Keratinocyte (primary cell): ENCODE measurements around the gene GADD45B. TPM values are rescaled to one million over a fixed set of nuclear protein-coding genes. Genes with fewer than 3 reads are reported as not detected.
A peak's percentile ranks its signal among the peaks of the same experiment; 100 is the strongest.
"Not testable (repeated sequence)": the region's sequence is repeated elsewhere in the genome, so short reads cannot be mapped to it uniquely, and the experiment has no call there.

Source experiments
- DNase-seq: peaks from one replicate; pipeline ENCODE4 v3.0.0-alpha.2; 2011; ENCODE audit warnings: low read depth, missing footprints, low spot score
- FAIRE-seq: peaks from 2 replicates; lab custom pipeline; 2011; peaks lifted over from hg19 to GRCh38; lab: Jason Lieb, UNC
- H2AFZ ChIP-seq: 2 replicates; pipeline ENCODE4 v1.6.0; 2012; ENCODE audit warnings: low read length, control low read depth, inconsistent platforms; ENCODE audit not compliant: control insufficient read depth
- H3K27ac ChIP-seq: 2 replicates; pipeline ENCODE4 v1.5.1; 2011; ENCODE audit warnings: low read length; ENCODE audit not compliant: control insufficient read depth, insufficient read depth
- H3K27me3 ChIP-seq: 3 replicates; pipeline ENCODE4 v1.6.0; 2011; ENCODE audit warnings: low read length; ENCODE audit not compliant: control insufficient read depth, insufficient read depth; ENCODE audit errors: extremely low read depth
- H3K36me3 ChIP-seq, 2 experiments: 2 replicates in 1 of 2; 3 replicates in 1 of 2; pipeline ENCODE4 v1.5.1; 2011; ENCODE audit warnings: low read length in 2 of 2, mild to moderate bottlenecking in 1 of 2; ENCODE audit not compliant: control insufficient read depth in 2 of 2, insufficient read depth in 2 of 2; ENCODE audit errors: extremely low read depth in 1 of 2
- H3K4me1 ChIP-seq: 3 replicates; pipeline ENCODE4 v1.5.1; 2011; ENCODE audit warnings: low read length; ENCODE audit not compliant: control insufficient read depth, insufficient read depth; ENCODE audit errors: extremely low read depth
- H3K4me2 ChIP-seq: 3 replicates; pipeline ENCODE4 v1.6.0; 2011; ENCODE audit warnings: low read depth, low read length; ENCODE audit not compliant: control insufficient read depth, insufficient read depth; ENCODE audit errors: extremely low read depth
- H3K4me3 ChIP-seq, 3 experiments: fragments of 200-600 bp in 1 of 3; sonication (generic) in 1 of 3; 2 replicates in 2 of 3; 3 replicates in 1 of 3; pipeline ENCODE4 v1.5.1; 2011 to 2016; ENCODE audit warnings: low read length in 3 of 3, mild to moderate bottlenecking in 3 of 3, control low read depth in 2 of 3, inconsistent platforms in 1 of 3, low read depth in 1 of 3, mixed read lengths in 1 of 3, mixed run types in 1 of 3, moderate library complexity in 1 of 3; ENCODE audit not compliant: control insufficient read depth in 2 of 3, insufficient read depth in 2 of 3; ENCODE audit errors: extremely low read depth in 1 of 3
- H3K79me2 ChIP-seq: 2 replicates; pipeline ENCODE4 v1.6.0; 2012; ENCODE audit warnings: low read length; ENCODE audit not compliant: control insufficient read depth, insufficient read depth
- H3K9ac ChIP-seq: 3 replicates; pipeline ENCODE4 v1.6.0; 2011; ENCODE audit warnings: low read length; ENCODE audit not compliant: control insufficient read depth, insufficient read depth; ENCODE audit errors: extremely low read depth
- H3K9me1 ChIP-seq: 3 replicates; pipeline ENCODE4 v1.6.0; 2011; ENCODE audit warnings: low read length; ENCODE audit not compliant: control insufficient read depth, insufficient read depth; ENCODE audit errors: extremely low read depth
- H3K9me3 ChIP-seq: 2 replicates; pipeline ENCODE4 v1.5.1; 2012; ENCODE audit warnings: low read depth, low read length; ENCODE audit not compliant: control insufficient read depth
- H4K20me1 ChIP-seq: 3 replicates; pipeline ENCODE4 v1.6.0; 2011; ENCODE audit warnings: low read length; ENCODE audit not compliant: control insufficient read depth, insufficient read depth; ENCODE audit errors: extremely low read depth
- EZH2 ChIP-seq: IDR thresholded peaks from one replicate; pipeline ENCODE4 v1.6.1; 2012; ENCODE audit warnings: inconsistent platforms, mild to moderate bottlenecking, low read length, moderate library complexity
- dilution Hi-C: fragments of 300-500 bp; cut with MboI; formaldehyde crosslinking; loops from one replicate; pipeline ENCODE4 v1.7.0; 2020; ENCODE audit warnings: low sequenced_read_pairs; ENCODE audit not compliant: extremely low pct_ligation_motif_present
- polyA plus RNA-seq, 5 experiments: library from polyadenylated mRNA; depleted of rRNA in 3 of 5; stranded (reverse) in 3 of 5; stranded (forward) in 1 of 5; unstranded in 1 of 5; fragments of >200 nt; gene quantifications; 1 replicate in 1 of 5; 2 replicates in 3 of 5; 3 replicates in 1 of 5; pipeline versions ENCODE4 v1.2.1 to v1.2.3, GENCODE V29; 2011 to 2012; ENCODE audit warnings: missing spikeins in 2 of 5, low read depth in 1 of 5, low replicate concordance in 1 of 5
- TF ChIP-seq, protein P1 (sequence below), 3 experiments: IDR thresholded peaks in 1 of 3; conservative IDR thresholded peaks in 1 of 3; optimal IDR thresholded peaks in 1 of 3; 2 replicates in 2 of 3; 3 replicates in 1 of 3; pipeline versions ENCODE3 to v1.5.1; 2011; ENCODE audit warnings: low read length in 3 of 3, mild to moderate bottlenecking in 3 of 3, moderate library complexity in 2 of 3, control low read depth in 1 of 3, inconsistent platforms in 1 of 3; ENCODE audit not compliant: insufficient read depth in 2 of 3; ENCODE audit errors: extremely low read depth in 1 of 3

Gene GADD45B
- polyA plus RNA-seq, 1 donor (not counting 4 experiments of a cell fraction or from before 2014, with no cell fraction given): 20.6 TPM

GRCh38 chr19:2461751-2462634, 13.9 kb upstream of the GADD45B start:
- dilution Hi-C loops: no loop called here
- Histone ChIP-seq H4K20me1 (no peaks in the 10 kb centered on the region), H3K27ac (peak overlapping the region; percentile 66), H3K27me3 (no peaks in the 10 kb centered on the region), H3K9me3 (no peaks in the 10 kb centered on the region), H3K4me2 (peak overlapping the region; percentile 83), H2AFZ (peak overlapping the region; percentile 86), H3K4me3 (peak overlapping the region; percentile 51 to 76 (median 75)), H3K4me1 (peaks cover 4% of the 10 kb centered on the region), H3K36me3 (no peaks in the 10 kb centered on the region), H3K9ac (peak overlapping the region; percentile 71), H3K9me1 (no peaks in the 10 kb centered on the region), H3K79me2 (no peaks in the 10 kb centered on the region)
- TF ChIP-seq, protein P1, sequence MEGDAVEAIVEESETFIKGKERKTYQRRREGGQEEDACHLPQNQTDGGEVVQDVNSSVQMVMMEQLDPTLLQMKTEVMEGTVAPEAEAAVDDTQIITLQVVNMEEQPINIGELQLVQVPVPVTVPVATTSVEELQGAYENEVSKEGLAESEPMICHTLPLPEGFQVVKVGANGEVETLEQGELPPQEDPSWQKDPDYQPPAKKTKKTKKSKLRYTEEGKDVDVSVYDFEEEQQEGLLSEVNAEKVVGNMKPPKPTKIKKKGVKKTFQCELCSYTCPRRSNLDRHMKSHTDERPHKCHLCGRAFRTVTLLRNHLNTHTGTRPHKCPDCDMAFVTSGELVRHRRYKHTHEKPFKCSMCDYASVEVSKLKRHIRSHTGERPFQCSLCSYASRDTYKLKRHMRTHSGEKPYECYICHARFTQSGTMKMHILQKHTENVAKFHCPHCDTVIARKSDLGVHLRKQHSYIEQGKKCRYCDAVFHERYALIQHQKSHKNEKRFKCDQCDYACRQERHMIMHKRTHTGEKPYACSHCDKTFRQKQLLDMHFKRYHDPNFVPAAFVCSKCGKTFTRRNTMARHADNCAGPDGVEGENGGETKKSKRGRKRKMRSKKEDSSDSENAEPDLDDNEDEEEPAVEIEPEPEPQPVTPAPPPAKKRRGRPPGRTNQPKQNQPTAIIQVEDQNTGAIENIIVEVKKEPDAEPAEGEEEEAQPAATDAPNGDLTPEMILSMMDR (optimal IDR thresholded peaks at IDR 0.05 in 1 of 3, IDR thresholded peaks at IDR 0.05 in 1 of 3, conservative IDR thresholded peaks at IDR 0.05 in 1 of 3; ENCODE audit: extremely low read depth in 1 of 3, insufficient read depth in 2 of 3, low read length in 3 of 3): peak in 2 of 3 experiments; percentile 14 to 34
- no peak for TF ChIP-seq EZH2
- FAIRE-seq (no peak), DNase-seq (no peak)

DNA sequence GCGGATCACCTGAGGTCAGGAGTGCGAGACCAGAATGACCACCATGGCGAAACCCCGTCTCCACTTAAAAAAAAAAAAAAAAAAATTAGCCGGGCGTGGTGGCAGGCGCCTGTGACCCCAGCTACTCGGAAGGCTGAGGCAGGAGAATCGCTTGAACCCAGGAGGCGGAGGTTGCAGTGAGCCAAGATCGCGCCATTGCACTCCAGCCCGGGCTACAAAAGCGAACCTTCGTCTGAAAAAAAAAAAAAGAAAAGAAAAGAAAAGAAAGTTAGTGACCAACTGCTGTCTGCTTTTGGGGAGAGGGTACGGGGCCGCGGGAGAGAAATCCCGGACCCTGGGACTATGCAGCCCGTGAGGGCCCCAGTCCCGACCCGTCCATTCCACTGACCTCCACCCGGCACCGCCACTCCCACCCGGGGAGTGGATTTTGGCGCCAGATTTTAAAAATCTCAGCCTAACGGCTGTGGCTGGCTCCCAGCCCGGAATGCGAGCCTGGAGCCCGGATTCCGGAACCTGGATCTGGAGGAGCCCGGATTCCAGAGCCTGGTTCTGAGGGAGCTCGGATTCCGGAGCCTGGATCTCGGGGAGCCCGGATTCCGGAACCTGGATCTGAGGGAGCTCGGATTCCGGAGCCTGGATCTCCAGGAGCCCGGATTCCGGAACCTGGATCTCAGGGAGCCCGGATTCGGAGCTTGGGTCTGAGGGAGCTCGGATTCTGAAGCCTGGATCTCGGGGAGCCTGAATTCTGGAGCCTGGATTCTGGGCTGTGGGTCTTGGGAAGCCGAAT, 13.1 kb upstream of the GADD45B start:
- peak overlapping the region; percentile 66 for H3K27ac ChIP-seq
- H2AFZ ChIP-seq: peak overlapping the region; percentile 43
- no peaks in the 10 kb centered on the region for H3K79me2 ChIP-seq
- peak overlapping the region; percentile 71 for H3K9ac ChIP-seq
- no peaks in the 10 kb centered on the region for H4K20me1 ChIP-seq
- FAIRE-seq (peak; percentile 9), DNase-seq (peak; percentile 46)
- TF ChIP-seq EZH2: no peak
- TF ChIP-seq, protein P1 (optimal IDR thresholded peaks at IDR 0.05 in 1 of 3, IDR thresholded peaks at IDR 0.05 in 1 of 3, conservative IDR thresholded peaks at IDR 0.05 in 1 of 3; ENCODE audit: extremely low read depth in 1 of 3, insufficient read depth in 2 of 3, low read length in 3 of 3): no peak
- H3K4me1 ChIP-seq: no peaks in the 10 kb centered on the region
- no peaks in the 10 kb centered on the region for H3K36me3 ChIP-seq
- no peaks in the 10 kb centered on the region for H3K9me1 ChIP-seq
- H3K27me3 ChIP-seq: no peaks in the 10 kb centered on the region
- no peaks in the 10 kb centered on the region for H3K9me3 ChIP-seq
- H3K4me3 ChIP-seq: peak overlapping the region; percentile 51 to 76 (median 75)
- dilution Hi-C loops: no loop called here
- peak overlapping the region; percentile 83 for H3K4me2 ChIP-seq

- dilution Hi-C loops, H3K4me1 ChIP-seq, H3K9me3 ChIP-seq, H3K79me2 ChIP-seq, H3K27ac ChIP-seq, H3K9me1 ChIP-seq, FAIRE-seq, H3K36me3 ChIP-seq, H3K4me3 ChIP-seq, H2AFZ ChIP-seq, H3K27me3 ChIP-seq, H3K4me2 ChIP-seq, H3K9ac ChIP-seq, H4K20me1 ChIP-seq, DNase-seq: not testable (repeated sequence)
Measured at GRCh38 chr19:2463694-2464093, 12.2 kb upstream of the GADD45B start.
